ENCODE data around the gene RELT. TPM values are rescaled to one million over a fixed set of nuclear protein-coding genes. Genes with fewer than 3 reads are reported as not detected.

Gene RELT
- total and polyA plus RNA-seq, 9 of the 15 experiments (the other 6 are each of a cell fraction or from before 2014, with no cell fraction given), result 1.1 to 20.2 (median 7.4) TPM

- intact Hi-C loops (cut with micrococcal nuclease) (loop anchor here (1.0 to 5.0 kb wide), 3 partner anchors 42 to 581 kb away; no protein-coding TSS in a partner anchor), in situ Hi-C loops (cut with MboI) (loop anchor here (5.0 kb wide), 1 partner anchor 41 kb away; no protein-coding TSS in a partner anchor)
- H2AFZ ChIP-seq (ENCODE audit: low read depth, low read length), result peak overlapping the region; percentile 76
- H3K4me3 ChIP-seq, result no peak overlapping the region
- WGBS (ENCODE audit: insufficient coverage, low coverage, missing lambda C conversion rate), result 3% methylated on average over 16 of the region's 16 CpGs
- H3K79me2 ChIP-seq (ENCODE audit: control insufficient read depth, insufficient read depth, low read length), result no peaks in the 10 kb centered on the region
- peak overlapping the region; percentile 72 for H3K4me2 ChIP-seq (ENCODE audit: insufficient read depth, low read length)
- no peaks in the 10 kb centered on the region for H4K20me1 ChIP-seq (replicated peaks; ENCODE audit: control insufficient read depth, insufficient read depth, low read length)
- H3K4me1 ChIP-seq (replicated peaks in 1 of 2; ENCODE audit: control insufficient read depth in 2 of 2, insufficient read depth in 2 of 2, low read length in 2 of 2), result peaks cover 3 to 11% of the 10 kb centered on the region in 2 experiments; a peak in 2 of 5 replicates
- no peaks in the 10 kb centered on the region for H3K36me3 ChIP-seq (ENCODE audit: control insufficient read depth, insufficient read depth, low read length)
- FAIRE-seq (peak; percentile 96), DNase-seq (ENCODE audit: extremely low read depth in 1 of 4, low spot score in 3 of 4) (peak; percentile 71 to 88 (median 86)), ATAC-seq (peak; percentile 82)
- BruUV-seq (replicated peaks), result no TSS peak
- H3K27ac ChIP-seq (ENCODE audit: extremely low read depth, low read depth, low read length), result no peak overlapping the region
- H3K9me3 ChIP-seq (replicated peaks; ENCODE audit: control insufficient read depth, insufficient read depth, low read depth, low read length), result no peaks in the 10 kb centered on the region
- no peaks in the 10 kb centered on the region for H3K9me1 ChIP-seq (ENCODE audit: control insufficient read depth, insufficient read depth, low read length)
- 0 out of 4 replicates have a peak overlapping the region, but pooled peaks of 1 of the 2 experiments have one; percentile 17 for H3K9ac ChIP-seq (ENCODE audit: insufficient read depth in 1 of 2, low read depth in 2 of 2, low read length in 2 of 2)
- ChIA-PET POLR2A (interaction anchor here (0.6 to 1.6 kb wide), 6 partner anchors 9 to 314 kb away, joined by 3 to 6 read pairs (median 4); partner anchors contain the start of gene FAM168A), CTCF (ENCODE audit: low intra/inter-chr PET ratio) (interaction anchor here (0.6 to 3.7 kb wide), 7 partner anchors 39 to 311 kb away, joined by 3 to 51 read pairs (median 3); no protein-coding TSS in a partner anchor)
- H3K27me3 ChIP-seq (ENCODE audit: control insufficient read depth in 2 of 2, insufficient read depth in 2 of 2, low read length in 2 of 2), result peaks cover 16 to 46% of the 10 kb centered on the region in 2 experiments
- peak in 1 of 2 experiments; percentile 32; a peak in 1 of 4 replicates for TF ChIP-seq TBL1XR1 (IDR thresholded peaks at IDR 0.05; ENCODE audit: low read length in 2 of 2)
- 0 out of 2 replicates have a peak, but pooled peaks have one; percentile 33 for TF ChIP-seq JUND (IDR thresholded peaks at IDR 0.05; ENCODE audit: borderline replicate concordance, low read depth, low read length)
- no peak for TF ChIP-seq JUND (tag; IDR thresholded peaks at IDR 0.05; ENCODE audit: borderline replicate concordance, low read depth, low read length)
- 0 out of 2 replicates have a peak, but pooled peaks have one; percentile 28 for TF ChIP-seq CREB1 (IDR thresholded peaks at IDR 0.05)
- TF ChIP-seq CREB1 (CRISPR knock-in tag; IDR thresholded peaks at IDR 0.05), result peak; percentile 46; the same call in 1 of the 2 replicates
- TF ChIP-seq ZNF324 (CRISPR knock-in tag; IDR thresholded peaks at IDR 0.05), result no peak
- TF ChIP-seq SMC3 (conservative IDR thresholded peaks at IDR 0.05; ENCODE audit: insufficient read depth, low read depth, low read length), result peak; percentile 89
- TF ChIP-seq, protein P1, sequence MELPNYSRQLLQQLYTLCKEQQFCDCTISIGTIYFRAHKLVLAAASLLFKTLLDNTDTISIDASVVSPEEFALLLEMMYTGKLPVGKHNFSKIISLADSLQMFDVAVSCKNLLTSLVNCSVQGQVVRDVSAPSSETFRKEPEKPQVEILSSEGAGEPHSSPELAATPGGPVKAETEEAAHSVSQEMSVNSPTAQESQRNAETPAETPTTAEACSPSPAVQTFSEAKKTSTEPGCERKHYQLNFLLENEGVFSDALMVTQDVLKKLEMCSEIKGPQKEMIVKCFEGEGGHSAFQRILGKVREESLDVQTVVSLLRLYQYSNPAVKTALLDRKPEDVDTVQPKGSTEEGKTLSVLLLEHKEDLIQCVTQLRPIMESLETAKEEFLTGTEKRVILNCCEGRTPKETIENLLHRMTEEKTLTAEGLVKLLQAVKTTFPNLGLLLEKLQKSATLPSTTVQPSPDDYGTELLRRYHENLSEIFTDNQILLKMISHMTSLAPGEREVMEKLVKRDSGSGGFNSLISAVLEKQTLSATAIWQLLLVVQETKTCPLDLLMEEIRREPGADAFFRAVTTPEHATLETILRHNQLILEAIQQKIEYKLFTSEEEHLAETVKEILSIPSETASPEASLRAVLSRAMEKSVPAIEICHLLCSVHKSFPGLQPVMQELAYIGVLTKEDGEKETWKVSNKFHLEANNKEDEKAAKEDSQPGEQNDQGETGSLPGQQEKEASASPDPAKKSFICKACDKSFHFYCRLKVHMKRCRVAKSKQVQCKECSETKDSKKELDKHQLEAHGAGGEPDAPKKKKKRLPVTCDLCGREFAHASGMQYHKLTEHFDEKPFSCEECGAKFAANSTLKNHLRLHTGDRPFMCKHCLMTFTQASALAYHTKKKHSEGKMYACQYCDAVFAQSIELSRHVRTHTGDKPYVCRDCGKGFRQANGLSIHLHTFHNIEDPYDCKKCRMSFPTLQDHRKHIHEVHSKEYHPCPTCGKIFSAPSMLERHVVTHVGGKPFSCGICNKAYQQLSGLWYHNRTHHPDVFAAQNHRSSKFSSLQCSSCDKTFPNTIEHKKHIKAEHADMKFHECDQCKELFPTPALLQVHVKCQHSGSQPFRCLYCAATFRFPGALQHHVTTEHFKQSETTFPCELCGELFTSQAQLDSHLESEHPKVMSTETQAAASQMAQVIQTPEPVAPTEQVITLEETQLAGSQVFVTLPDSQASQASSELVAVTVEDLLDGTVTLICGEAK (IDR thresholded peaks at IDR 0.05), result no peak
- TF ChIP-seq, protein P1 (CRISPR knock-in tag; IDR thresholded peaks at IDR 0.05), result no peak
- peak; percentile 91 to 98 (median 98) for TF ChIP-seq CTCF (IDR thresholded peaks at IDR 0.05 in 2 of 3, conservative IDR thresholded peaks at IDR 0.05 in 1 of 3; ENCODE audit: insufficient read depth in 2 of 3, low read depth in 1 of 3, low read length in 3 of 3)
Observed at GRCh38 chr11:73350908-73351636, 25.1 kb upstream of the RELT start.

Data from K562 (cell line).